Panc1 (cell line): ENCODE results near the gene RALGAPA1. TPM values are rescaled to one million over a fixed set of nuclear protein-coding genes. Genes with fewer than 3 reads are reported as not detected.

ENCODE experiments used
- ATAC-seq: fragments of 200-7000 bp; cut with Tn5 transposase; 2 replicates; pipeline ENCODE4 v1.9.1; 2020; ENCODE audit warnings: mild to moderate bottlenecking, moderate library complexity
- BruUV-seq: library from RNA; stranded (reverse); fragments of 400-500 nt; replicated peaks from 2 replicates; lab custom pipeline; 2021; lab: Mats Ljungman, UMichigan
- CTCF ChIA-PET: fragments of 300-600 bp; sonication (Branson Sonifier 250); formaldehyde crosslinking; loops from one replicate; lab custom pipeline; 2022; ENCODE audit warnings: antibody characterized with exemption; lab: Charles Lee
- POLR2A ChIA-PET: fragments of 300-600 bp; sonication (Branson Sonifier 250); formaldehyde crosslinking; loops from one replicate; lab custom pipeline; 2022; ENCODE audit warnings: antibody characterized with exemption; lab: Charles Lee
- DNase-seq: peaks from one replicate; pipeline ENCODE4 v3.0.0-alpha.2; 2010; ENCODE audit warnings: low read depth, low spot score
- H3K27ac ChIP-seq: 2 replicates; pipeline ENCODE4 v1.5.1; 2011; ENCODE audit warnings: mild to moderate bottlenecking, low read length, inconsistent platforms
- H3K27me3 ChIP-seq: fragments of 200-500 bp; sonication (Bioruptor generic); 2 replicates; pipeline ENCODE4 v1.6.0; 2014; ENCODE audit warnings: low read length, inconsistent platforms; ENCODE audit not compliant: control insufficient read depth, insufficient read depth
- H3K36me3 ChIP-seq: fragments of 200-500 bp; sonication (Bioruptor generic); 2 replicates; pipeline ENCODE4 v1.5.1; 2014; ENCODE audit warnings: inconsistent platforms, mild to moderate bottlenecking, low read length, moderate library complexity; ENCODE audit not compliant: control insufficient read depth, insufficient read depth
- H3K4me1 ChIP-seq: 2 replicates; pipeline ENCODE4 v1.5.1; 2011; ENCODE audit warnings: inconsistent platforms, mild to moderate bottlenecking, low read length, moderate library complexity; ENCODE audit not compliant: control insufficient read depth, insufficient read depth
- H3K4me3 ChIP-seq, 2 experiments: 2 replicates each; pipeline ENCODE4 v1.5.1; 2011 to 2012; ENCODE audit warnings: low read depth in 2 of 2, low read length in 2 of 2, mild to moderate bottlenecking in 2 of 2, inconsistent platforms in 1 of 2, moderate library complexity in 1 of 2
- H3K9me3 ChIP-seq: fragments of 200-500 bp; sonication (Bioruptor generic); 2 replicates; pipeline ENCODE4 v1.5.1; 2014; ENCODE audit warnings: low read depth, mild to moderate bottlenecking, inconsistent platforms, low read length, moderate library complexity; ENCODE audit not compliant: control insufficient read depth, insufficient read depth
- POLR2AphosphoS5 ChIP-seq: IDR thresholded peaks from 2 replicates; pipeline ENCODE4 v1.6.1; 2012; ENCODE audit warnings: mild to moderate bottlenecking, low read depth, low read length, moderate library complexity
- REST ChIP-seq, 2 experiments: IDR thresholded peaks; 2 replicates each; pipeline ENCODE4 v1.6.1; 2011 to 2012; ENCODE audit warnings: low read depth in 2 of 2, control low read depth in 1 of 2, low read length in 1 of 2, mild to moderate bottlenecking in 1 of 2, moderate library complexity in 1 of 2; ENCODE audit not compliant: insufficient read depth in 1 of 2
- SIN3A ChIP-seq: IDR thresholded peaks from 2 replicates; pipeline ENCODE4 v1.6.1; 2012; ENCODE audit warnings: low read depth, mild to moderate bottlenecking, low read length, moderate library complexity, borderline replicate concordance; ENCODE audit not compliant: insufficient read depth
- TCF7L2 ChIP-seq: IDR thresholded peaks from 2 replicates; pipeline ENCODE4 v1.6.1; 2011; ENCODE audit warnings: mild to moderate bottlenecking, low read depth, low read length, inconsistent platforms
- in situ Hi-C: cut with HindIII; loops from 2 replicates; pipeline ENCODE4 v1.10.0; 2016; ENCODE audit warnings: low sequenced_read_pairs, low pct_unique_long_range_greater_than_20kb
- intact Hi-C: fragments of 100-400 bp; cut with micrococcal nuclease; formaldehyde crosslinking; loops from one replicate; pipeline ENCODE4 v1.10.0; 2022; ENCODE audit not compliant: unreplicated experiment
- total RNA-seq: library from RNA; stranded (reverse); gene quantifications from one replicate; pipeline ENCODE4 v1.2.1, GENCODE V29; 2021; ENCODE audit not compliant: unreplicated experiment
- TF ChIP-seq, protein P1 (sequence below): fragments of 450-650 bp; IDR thresholded peaks from 2 replicates; pipeline ENCODE4 v1.5.1; 2017; ENCODE audit warnings: mild to moderate bottlenecking

RALGAPA1 gene
- total RNA-seq, 1 experiment from 2014 or later, result 31.5 TPM

DNA sequence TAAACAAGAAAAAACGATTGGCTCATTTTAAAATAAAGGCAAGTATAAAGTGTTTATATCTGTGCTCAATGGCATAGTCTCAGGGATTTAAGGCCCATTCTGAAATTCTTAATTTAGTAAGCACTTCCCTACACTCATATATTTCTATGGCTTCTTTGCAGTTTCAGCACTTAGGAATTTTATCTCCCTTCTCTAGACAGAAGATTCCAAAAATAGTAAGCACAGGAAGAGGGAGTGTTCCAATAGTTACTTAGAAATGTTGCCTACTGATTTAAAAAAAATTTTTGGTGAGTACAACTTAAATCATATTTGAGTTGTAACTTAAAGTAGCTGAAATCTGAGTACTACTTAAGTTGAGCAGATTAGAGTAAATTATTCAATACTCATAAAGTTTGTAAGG, 255.3 kb downstream of the RALGAPA1 start:
- in situ Hi-C loops (no loop called here), intact Hi-C loops (no loop called here)
- H3K27me3 ChIP-seq, result no peaks in the 10 kb centered on the region
- TF ChIP-seq POLR2AphosphoS5 (no peak), SIN3A (no peak), REST (IDR thresholded peaks at IDR 0.05; ENCODE audit: insufficient read depth in 1 of 2, low read depth in 2 of 2, low read length in 1 of 2) (no peak), TCF7L2 (no peak)
- TF ChIP-seq, protein P1, sequence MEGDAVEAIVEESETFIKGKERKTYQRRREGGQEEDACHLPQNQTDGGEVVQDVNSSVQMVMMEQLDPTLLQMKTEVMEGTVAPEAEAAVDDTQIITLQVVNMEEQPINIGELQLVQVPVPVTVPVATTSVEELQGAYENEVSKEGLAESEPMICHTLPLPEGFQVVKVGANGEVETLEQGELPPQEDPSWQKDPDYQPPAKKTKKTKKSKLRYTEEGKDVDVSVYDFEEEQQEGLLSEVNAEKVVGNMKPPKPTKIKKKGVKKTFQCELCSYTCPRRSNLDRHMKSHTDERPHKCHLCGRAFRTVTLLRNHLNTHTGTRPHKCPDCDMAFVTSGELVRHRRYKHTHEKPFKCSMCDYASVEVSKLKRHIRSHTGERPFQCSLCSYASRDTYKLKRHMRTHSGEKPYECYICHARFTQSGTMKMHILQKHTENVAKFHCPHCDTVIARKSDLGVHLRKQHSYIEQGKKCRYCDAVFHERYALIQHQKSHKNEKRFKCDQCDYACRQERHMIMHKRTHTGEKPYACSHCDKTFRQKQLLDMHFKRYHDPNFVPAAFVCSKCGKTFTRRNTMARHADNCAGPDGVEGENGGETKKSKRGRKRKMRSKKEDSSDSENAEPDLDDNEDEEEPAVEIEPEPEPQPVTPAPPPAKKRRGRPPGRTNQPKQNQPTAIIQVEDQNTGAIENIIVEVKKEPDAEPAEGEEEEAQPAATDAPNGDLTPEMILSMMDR, result no peak
- no peak overlapping the region for H3K4me3 ChIP-seq
- CTCF ChIA-PET, result no interaction called here
- H3K9me3 ChIP-seq, result no peaks in the 10 kb centered on the region
- BruUV-seq, result no TSS peak
- H3K27ac ChIP-seq, result no peak overlapping the region
- no peaks in the 10 kb centered on the region for H3K4me1 ChIP-seq
- POLR2A ChIA-PET, result no interaction called here
- DNase-seq, result no peak
- H3K36me3 ChIP-seq, result no peaks in the 10 kb centered on the region
- no peak for ATAC-seq

DNA sequence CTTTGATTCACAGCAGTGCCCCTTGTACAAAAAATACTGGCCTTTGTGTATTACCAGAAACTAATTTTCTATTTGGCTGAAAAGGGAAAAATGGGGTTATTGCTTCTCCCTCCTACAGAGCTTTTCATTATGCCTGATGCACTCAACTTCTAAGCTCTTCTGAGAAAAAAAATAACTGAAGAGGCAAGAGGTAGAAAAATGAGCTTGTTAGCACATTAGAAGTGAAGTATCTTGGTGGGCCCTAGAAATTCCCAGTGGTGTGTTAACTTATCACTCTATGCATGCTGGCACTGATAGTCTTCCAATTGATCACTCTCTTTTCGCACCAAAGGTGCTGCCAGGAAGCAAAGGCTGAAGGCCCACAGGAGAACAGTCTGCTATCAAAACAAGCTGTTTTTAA, 258.0 kb downstream of the RALGAPA1 start:
- H3K9me3 ChIP-seq, result no peaks in the 10 kb centered on the region
- TF ChIP-seq REST (IDR thresholded peaks at IDR 0.05; ENCODE audit: insufficient read depth in 1 of 2, low read depth in 2 of 2, low read length in 1 of 2) (no peak), POLR2AphosphoS5 (no peak), SIN3A (no peak), TCF7L2 (no peak)
- no TSS peak for BruUV-seq
- H3K27me3 ChIP-seq, result no peaks in the 10 kb centered on the region
- no peak for ATAC-seq
- DNase-seq, result no peak
- CTCF ChIA-PET, result no interaction called here
- H3K4me3 ChIP-seq, result no peak overlapping the region
- in situ Hi-C loops, result no loop called here
- H3K36me3 ChIP-seq, result no peaks in the 10 kb centered on the region
- no peaks in the 10 kb centered on the region for H3K4me1 ChIP-seq
- POLR2A ChIA-PET, result no interaction called here
- intact Hi-C loops, result no loop called here
- H3K27ac ChIP-seq, result no peak overlapping the region
